HepG2 (cell line): ENCODE data around the gene SPACDR. TPM values are rescaled to one million over a fixed set of nuclear protein-coding genes. Genes with fewer than 3 reads are reported as not detected.
"Not testable (repeated sequence)": the region's sequence is repeated elsewhere in the genome, so short reads cannot be mapped to it uniquely, and the experiment has no call there.

Source experiments
- ATAC-seq: fragments of 200-7000 bp; cut with Tn5 transposase; 3 replicates; pipeline ENCODE4 v1.9.1; 2020; ENCODE audit warnings: mild to moderate bottlenecking, moderate library complexity
- BruUV-seq: library from RNA; stranded (reverse); fragments of 400-500 nt; replicated peaks from 2 replicates; lab custom pipeline; 2021; lab: Mats Ljungman, UMichigan
- CTCF ChIA-PET: fragments of 300-600 bp; formaldehyde crosslinking; extraction: SDS; loops from one replicate; lab custom pipeline; 2021; ENCODE audit warnings: low total read pairs, inconsistent platforms, low intra/inter-chr PET ratio; lab: Yijun Ruan, JAX
- POLR2A ChIA-PET: fragments of 350-600 bp; sonication (Branson Sonifier 250); formaldehyde crosslinking; loops from one replicate; lab custom pipeline; 2020; ENCODE audit warnings: antibody characterized with exemption, inconsistent platforms; lab: Yijun Ruan, JAX
- DNase-seq: peaks from one replicate; pipeline ENCODE4 v3.0.0-alpha.2; 2015; ENCODE audit warnings: low spot score
- FAIRE-seq: peaks from 3 replicates; lab custom pipeline; 2011; peaks lifted over from hg19 to GRCh38; lab: Jason Lieb, UNC
- H2AFZ ChIP-seq: one replicate; pipeline ENCODE4 v1.6.1; 2011; ENCODE audit warnings: low read length, inconsistent platforms
- H3K27ac ChIP-seq: fragments of 300-600 bp; 3 replicates; pipeline ENCODE4 v1.8.0; 2011; ENCODE audit warnings: mixed run types, mild to moderate bottlenecking, mixed read lengths, low read length, inconsistent platforms; ENCODE audit not compliant: insufficient read depth; ENCODE audit errors: extremely low read length
- H3K27me3 ChIP-seq, 2 experiments: fragments of 200-600 bp in 1 of 2; 2 replicates in 1 of 2; 3 replicates in 1 of 2; pipeline versions ENCODE4 v1.6.0 to v1.8.0; 2011; ENCODE audit warnings: low read length in 2 of 2, mild to moderate bottlenecking in 2 of 2, moderate library complexity in 2 of 2, inconsistent platforms in 1 of 2; ENCODE audit not compliant: insufficient read depth in 2 of 2, control insufficient read depth in 1 of 2
- H3K36me3 ChIP-seq, 2 experiments: fragments of 200-600 bp in 1 of 2; replicated peaks in 1 of 2; 2 replicates in 1 of 2; 3 replicates in 1 of 2; pipeline versions ENCODE4 v1.5.1 to v1.8.0; 2011; ENCODE audit warnings: low read length in 2 of 2, inconsistent platforms in 1 of 2; ENCODE audit not compliant: insufficient read depth in 2 of 2, control insufficient read depth in 1 of 2
- H3K4me1 ChIP-seq: 2 replicates; pipeline ENCODE4 v1.5.1; 2012; ENCODE audit warnings: low read length, inconsistent platforms; ENCODE audit not compliant: insufficient read depth
- H3K4me2 ChIP-seq: 2 replicates; pipeline ENCODE4 v1.6.0; 2011; ENCODE audit warnings: low read depth, low read length, inconsistent platforms
- H3K4me3 ChIP-seq, 3 experiments: fragments of 200-600 bp in 1 of 3; sonication (generic), shearing (Covaris generic) in 1 of 3; replicated peaks in 1 of 3; 2 replicates each; pipeline ENCODE4 v1.5.1; 2011 to 2016; ENCODE audit warnings: low read length in 3 of 3, inconsistent platforms in 2 of 3, low read depth in 2 of 3, mild to moderate bottlenecking in 2 of 3, control low read depth in 1 of 3, mixed read lengths in 1 of 3; ENCODE audit not compliant: insufficient read depth in 1 of 3
- H3K79me2 ChIP-seq: one replicate; pipeline ENCODE4 v1.6.1; 2011; ENCODE audit warnings: low read length, inconsistent platforms; ENCODE audit not compliant: insufficient read depth
- H3K9ac ChIP-seq: 2 replicates; pipeline ENCODE4 v1.6.0; 2011; ENCODE audit warnings: mild to moderate bottlenecking, low read depth, low read length, inconsistent platforms; ENCODE audit not compliant: insufficient read depth
- H3K9me3 ChIP-seq: 2 replicates; pipeline ENCODE4 v1.5.1; 2012; ENCODE audit warnings: mild to moderate bottlenecking, low read length
- H4K20me1 ChIP-seq: 2 replicates; pipeline ENCODE4 v1.6.0; 2011; ENCODE audit warnings: inconsistent platforms, mild to moderate bottlenecking, low read length, moderate library complexity; ENCODE audit not compliant: insufficient read depth
- CENPT ChIP-seq: sonication (generic); formaldehyde crosslinking; IDR thresholded peaks from 2 replicates; pipeline ENCODE4 v1.8.0; 2022; ENCODE audit warnings: low read depth, mild to moderate bottlenecking, moderate library complexity, missing genetic modification reagents
- FOXK2 ChIP-seq: fragments of 450-650 bp; IDR thresholded peaks from 2 replicates; pipeline ENCODE4 v1.6.1; 2016
- NR2F6 ChIP-seq, 2 experiments: IDR thresholded peaks; 2 replicates each; pipeline ENCODE4 v1.6.1; 2016; ENCODE audit warnings: antibody characterized with exemption in 1 of 2, mild to moderate bottlenecking in 1 of 2
- ZFYVE20 ChIP-seq: sonication (generic); formaldehyde crosslinking; IDR thresholded peaks from 2 replicates; pipeline ENCODE4 v1.8.0; 2023; ENCODE audit warnings: low read depth, mild to moderate bottlenecking, moderate library complexity, missing genetic modification reagents, borderline replicate concordance
- ZNF121 ChIP-seq: sonication (generic); formaldehyde crosslinking; IDR thresholded peaks from 2 replicates; pipeline ENCODE4 v1.5.0; 2020; ENCODE audit warnings: mild to moderate bottlenecking, missing genetic modification reagents
- ZNF354B ChIP-seq: sonication (generic); formaldehyde crosslinking; IDR thresholded peaks from 2 replicates; pipeline ENCODE4 v1.8.0; 2022; ENCODE audit warnings: mild to moderate bottlenecking, missing genetic modification reagents
- WGBS: methylation state at CpG from one replicate; pipeline ENCODE4 v1.1.6; 2017; ENCODE audit warnings: low lambda C conversion rate; 5-methylcytosine and 5-hydroxymethylcytosine counted together
- in situ Hi-C: cut with HindIII; loops from 2 replicates; pipeline ENCODE4 v1.10.0; 2017; ENCODE audit warnings: low pct_unique_long_range_greater_than_20kb; ENCODE audit not compliant: extremely low pct_ligation_motif_present
- intact Hi-C: fragments of 100-400 bp; cut with micrococcal nuclease; formaldehyde crosslinking; loops from one replicate; pipeline ENCODE4 v1.10.0; 2022; ENCODE audit not compliant: unreplicated experiment
- polyA plus RNA-seq, 8 experiments: library from polyadenylated mRNA; depleted of rRNA in 3 of 8; stranded (reverse) in 7 of 8; unstranded in 1 of 8; fragments of >200 nt; fragmentation: Illumina TruSeq in 4 of 8; extraction: Trizol in 4 of 8; gene quantifications; 2 replicates each; pipeline versions ENCODE4 v1.2.1 to v1.2.3, GENCODE V29; 2011 to 2016; ENCODE audit warnings: low read depth in 4 of 8, missing spikeins in 1 of 8, mixed read lengths in 1 of 8; ENCODE audit not compliant: insufficient read depth in 1 of 8
- total RNA-seq, 5 experiments: library from RNA; depleted of rRNA; stranded (reverse); fragments of >200 nt; fragmentation: Illumina TruSeq; extraction: Trizol; gene quantifications; 2 replicates each; pipeline ENCODE4 v1.2.3, GENCODE V29; 2016; ENCODE audit warnings: low read depth in 1 of 5
- TF ChIP-seq, protein P1 (sequence below): sonication (generic); formaldehyde crosslinking; IDR thresholded peaks from 2 replicates; pipeline ENCODE4 v1.5.0; 2020; ENCODE audit warnings: mild to moderate bottlenecking, missing genetic modification reagents

Gene SPACDR
- total and polyA plus RNA-seq, 2 of the 13 experiments (the other 11 are each of a cell fraction or from before 2014, with no cell fraction given), result 0.41 TPM; not detected in 1

- H3K27ac ChIP-seq, in situ Hi-C loops, ATAC-seq, H3K79me2 ChIP-seq, CTCF ChIA-PET, H3K9me3 ChIP-seq, H3K4me3 ChIP-seq, H3K36me3 ChIP-seq, POLR2A ChIA-PET, intact Hi-C loops, H4K20me1 ChIP-seq, H2AFZ ChIP-seq, BruUV-seq, DNase-seq, FAIRE-seq, H3K27me3 ChIP-seq, H3K9ac ChIP-seq, H3K4me2 ChIP-seq: not testable (repeated sequence)
- H3K4me1 ChIP-seq, result peaks cover 29% of the 10 kb centered on the region
- WGBS, result 88% methylated on average over 2 of the region's 2 CpGs
- TF ChIP-seq ZNF121 (CRISPR knock-in tag), result peak; percentile 77
Measured at GRCh38 chr7:100500743-100501142, 36.7 kb upstream of the SPACDR start.

DNA sequence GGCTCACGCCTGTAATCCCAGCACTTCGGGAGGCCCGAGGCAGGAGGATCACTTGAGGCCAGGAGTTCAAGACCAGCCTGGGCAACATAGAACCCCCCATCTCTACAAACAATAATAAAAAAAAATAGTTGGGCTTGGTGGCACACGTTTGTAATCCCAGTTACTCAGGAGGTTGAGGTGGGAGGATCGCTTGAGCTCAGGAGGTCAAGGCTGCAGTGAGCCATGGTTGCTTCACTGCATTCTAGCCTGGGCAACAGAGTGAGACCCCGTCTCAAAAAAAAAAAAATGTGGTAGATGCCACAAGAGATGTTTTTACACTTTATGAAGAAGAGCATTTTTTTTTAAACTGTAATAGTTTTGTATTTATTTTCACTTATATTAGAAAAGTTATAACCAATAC lies 32.4 kb upstream of the SPACDR start:
- FAIRE-seq, result no peak
- DNase-seq, result no peak
- in situ Hi-C loops (no loop called here), intact Hi-C loops (no loop called here)
- H3K4me1 ChIP-seq, result peaks cover 24% of the 10 kb centered on the region
- H3K79me2 ChIP-seq, result no peaks in the 10 kb centered on the region
- no peak overlapping the region for H3K4me2 ChIP-seq
- no peaks in the 10 kb centered on the region for H3K36me3 ChIP-seq
- H3K9ac ChIP-seq, result no peak overlapping the region
- no peak for TF ChIP-seq ZFYVE20
- no peak for TF ChIP-seq NR2F6 (IDR thresholded peaks at IDR 0.05)
- TF ChIP-seq NR2F6 (CRISPR knock-in tag; IDR thresholded peaks at IDR 0.05), result 0 out of 2 replicates have a peak, but pooled peaks have one; percentile 19
- no peak for TF ChIP-seq FOXK2
- TF ChIP-seq ZNF354B, result no peak
- TF ChIP-seq, protein P1, sequence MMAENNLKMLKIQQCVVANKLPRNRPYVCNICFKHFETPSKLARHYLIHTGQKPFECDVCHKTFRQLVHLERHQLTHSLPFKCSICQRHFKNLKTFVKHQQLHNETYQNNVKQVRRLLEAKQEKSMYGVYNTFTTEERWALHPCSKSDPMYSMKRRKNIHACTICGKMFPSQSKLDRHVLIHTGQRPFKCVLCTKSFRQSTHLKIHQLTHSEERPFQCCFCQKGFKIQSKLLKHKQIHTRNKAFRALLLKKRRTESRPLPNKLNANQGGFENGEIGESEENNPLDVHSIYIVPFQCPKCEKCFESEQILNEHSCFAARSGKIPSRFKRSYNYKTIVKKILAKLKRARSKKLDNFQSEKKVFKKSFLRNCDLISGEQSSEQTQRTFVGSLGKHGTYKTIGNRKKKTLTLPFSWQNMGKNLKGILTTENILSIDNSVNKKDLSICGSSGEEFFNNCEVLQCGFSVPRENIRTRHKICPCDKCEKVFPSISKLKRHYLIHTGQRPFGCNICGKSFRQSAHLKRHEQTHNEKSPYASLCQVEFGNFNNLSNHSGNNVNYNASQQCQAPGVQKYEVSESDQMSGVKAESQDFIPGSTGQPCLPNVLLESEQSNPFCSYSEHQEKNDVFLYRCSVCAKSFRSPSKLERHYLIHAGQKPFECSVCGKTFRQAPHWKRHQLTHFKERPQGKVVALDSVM (CRISPR knock-in tag), result peak; percentile 74
- peak; percentile 85 for TF ChIP-seq ZNF121 (CRISPR knock-in tag)
- no peak for TF ChIP-seq CENPT
- H3K27me3 ChIP-seq, result no peaks in the 10 kb centered on the region
- 43% methylated on average over 6 of the region's 6 CpGs for WGBS
- no peak overlapping the region for H3K4me3 ChIP-seq
- H4K20me1 ChIP-seq, result no peaks in the 10 kb centered on the region
- no peaks in the 10 kb centered on the region for H3K9me3 ChIP-seq
- no peak overlapping the region for H3K27ac ChIP-seq
- no TSS peak for BruUV-seq
- ATAC-seq, result no peak
- no peak overlapping the region for H2AFZ ChIP-seq
- ChIA-PET POLR2A (no interaction called here), CTCF (no interaction called here)
